HG03575 (cell line): ENCODE measurements around the gene NLGN2.

ENCODE experiments used
- ATAC-seq: cut with Tn5 transposase; IDR thresholded peaks from one replicate; pipeline ENCODE4 v1.9.1; 2021; ENCODE audit not compliant: unreplicated experiment, insufficient number of reproducible peaks, low FRiP score; ENCODE audit errors: extremely low read depth

The NLGN2 gene

GRCh38 chr17:7389924-7390910 is 17.4 kb upstream of the NLGN2 start:
- no peak for ATAC-seq

DNA sequence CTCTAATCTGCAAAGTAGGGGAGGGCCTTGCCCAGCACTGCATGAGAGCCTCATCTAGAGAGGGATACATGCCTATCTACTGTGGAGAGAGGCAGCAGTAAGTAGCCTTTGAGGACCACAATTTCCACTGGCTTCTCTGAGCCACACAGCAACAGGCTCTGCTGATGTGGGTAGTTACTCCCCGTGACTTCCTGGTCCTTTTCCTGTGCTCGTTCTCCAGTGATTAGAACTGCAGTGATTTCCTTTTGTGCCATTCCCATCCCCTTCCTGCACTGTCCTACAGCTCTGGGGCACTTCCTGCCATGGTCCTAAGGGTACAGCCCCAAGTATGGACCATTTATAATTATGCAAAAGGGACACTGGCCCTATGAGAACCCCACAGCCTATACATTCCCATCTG is 16.3 kb upstream of the NLGN2 start:
- ATAC-seq: no peak

DNA sequence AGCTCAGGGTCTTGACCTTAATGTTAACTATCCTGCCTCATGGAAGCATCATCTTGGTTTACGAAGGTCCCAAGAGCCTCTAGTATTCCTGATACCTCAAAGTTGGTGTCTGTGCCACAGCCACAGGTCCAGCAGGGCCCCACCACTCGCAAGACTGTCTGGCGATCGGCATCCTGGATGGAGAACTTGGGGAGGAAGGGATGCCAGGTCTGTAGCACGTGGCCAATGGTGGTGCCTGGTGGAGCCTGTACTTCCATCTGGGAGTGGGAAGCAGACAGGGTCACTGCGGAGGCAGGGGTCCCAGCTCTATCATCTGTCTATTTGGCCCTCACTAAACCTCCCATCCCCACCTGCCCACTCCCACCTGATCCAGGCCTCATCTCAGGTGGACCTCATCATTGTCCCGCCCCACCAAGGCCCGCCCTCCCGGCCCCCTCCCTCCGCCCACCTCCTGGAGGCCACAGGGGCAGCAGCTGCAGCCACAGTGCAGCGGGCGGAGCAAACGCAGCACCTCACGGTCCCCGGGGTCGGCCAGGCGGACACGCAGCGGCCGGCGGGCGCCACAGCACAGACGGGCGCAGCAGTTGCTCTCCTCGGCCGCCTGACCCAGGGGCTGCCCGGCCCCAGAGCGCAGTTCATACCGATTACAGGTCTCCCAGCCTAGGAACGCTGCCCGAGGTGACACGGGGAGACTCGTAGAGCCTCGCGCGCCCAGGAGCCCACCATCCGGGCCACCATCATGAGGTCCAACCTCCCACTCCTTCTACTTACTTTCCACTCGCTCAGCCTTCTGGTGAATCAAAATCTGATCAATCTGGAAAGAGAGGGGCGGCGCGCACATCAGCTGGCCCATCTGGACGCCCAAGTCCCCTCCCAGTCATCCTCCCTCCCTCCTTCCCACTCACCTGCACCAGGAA is 14.7 kb upstream of the NLGN2 start:
- ATAC-seq: no peak

GRCh38 chr17:7393613-7394451 is 13.8 kb upstream of the NLGN2 start:
- no peak for ATAC-seq

DNA sequence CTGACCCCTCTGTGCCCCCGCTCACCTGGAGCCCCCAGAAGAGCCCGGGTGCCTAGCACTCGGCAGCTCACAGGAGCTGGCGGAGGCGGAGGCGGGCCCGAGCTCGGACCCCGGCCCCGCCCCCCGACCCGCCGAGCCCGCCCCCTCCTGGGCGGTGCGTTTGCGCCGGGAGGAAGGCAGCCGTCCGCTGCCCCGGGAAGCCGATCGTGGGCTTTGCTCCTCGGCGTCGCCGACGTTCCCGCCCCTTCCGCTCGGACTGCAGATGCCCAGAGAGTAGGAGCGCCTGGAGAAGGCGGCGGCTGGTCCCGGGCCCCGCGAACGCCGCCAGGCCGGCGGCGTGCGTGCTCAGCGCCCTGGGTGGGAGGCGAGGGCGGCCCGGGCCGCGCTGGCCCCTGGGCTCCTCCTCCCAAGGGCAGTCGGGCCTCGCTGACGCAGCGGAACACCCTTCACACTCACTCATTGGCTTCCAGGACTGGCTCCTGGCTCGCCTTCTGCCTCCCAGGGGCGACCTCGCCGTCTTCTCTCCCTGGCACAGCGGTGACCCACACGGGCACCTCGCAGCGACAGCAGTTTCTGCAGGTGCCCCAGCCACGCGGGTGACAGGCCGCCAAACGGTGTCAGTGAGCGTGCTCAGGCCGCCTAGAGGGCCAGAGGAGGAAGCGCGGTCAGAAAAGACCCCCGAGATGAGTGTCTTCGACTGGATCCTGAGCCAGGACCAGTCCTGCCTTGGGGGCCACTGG is 13.0 kb upstream of the NLGN2 start, which contains the start of gene PLSCR3:
Gene PLSCR3 (minus strand): TSS at position 74 of the 740 bp plus-strand sequence. CDS start 415 bp downstream, outside the sequence.
- no peak for ATAC-seq

DNA sequence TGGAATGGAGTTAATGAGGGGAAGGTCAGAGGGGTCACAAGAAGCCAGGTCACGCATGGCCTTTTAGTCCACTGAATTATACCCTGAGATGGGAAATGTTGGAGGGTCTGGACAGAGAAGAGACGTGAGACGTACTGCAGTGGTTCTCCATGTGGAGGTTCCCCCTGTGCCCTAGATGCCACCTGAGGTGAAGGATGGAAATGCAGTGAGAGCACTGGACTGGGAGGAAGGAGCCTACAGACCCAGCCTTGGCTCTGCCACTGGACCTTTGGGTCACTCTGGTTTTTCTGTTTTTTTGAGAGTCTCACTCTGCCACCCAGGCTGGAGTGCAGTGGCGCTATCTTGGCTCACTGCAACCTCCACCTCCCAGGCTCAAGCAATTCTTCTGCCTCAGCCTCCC is 11.5 kb upstream of the NLGN2 start:
- ATAC-seq: no peak

DNA sequence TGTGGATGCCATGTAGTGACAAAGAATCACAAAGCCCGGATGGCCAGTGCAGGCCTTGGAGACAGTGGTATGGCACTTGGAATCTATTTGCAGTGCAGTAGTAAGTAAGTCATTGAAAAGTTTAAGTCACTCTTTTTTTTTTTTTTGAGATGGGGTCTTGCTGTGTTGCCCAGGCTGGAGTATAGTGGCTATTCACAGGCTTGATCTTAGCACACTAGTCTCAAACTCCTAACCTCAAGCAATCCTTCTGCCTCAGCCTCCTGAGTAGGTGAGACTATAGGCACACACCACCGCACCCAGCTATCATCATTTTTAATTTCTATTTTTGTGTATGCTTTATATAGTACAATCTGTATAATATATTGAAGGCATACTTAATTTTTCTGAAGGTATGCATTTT is 9.0 kb upstream of the NLGN2 start:
- no peak for ATAC-seq

- no peak for ATAC-seq
Observed at GRCh38 chr17:7403043-7403726, 4.5 kb upstream of the NLGN2 start.

- ATAC-seq: peak; percentile 16
Observed at GRCh38 chr17:7403727-7403976, 4.0 kb upstream of the NLGN2 start.

GRCh38 chr17:7403977-7404736 is 3.5 kb upstream of the NLGN2 start, which contains the start of gene TMEM256:
TMEM256 (minus strand) TSS chr17:7404097; CDS start chr17:7404084, 13 bp downstream.
- peak; percentile 79 for ATAC-seq

GRCh38 chr17:7404737-7405349 is 2.8 kb upstream of the NLGN2 start:
- no peak for ATAC-seq

DNA sequence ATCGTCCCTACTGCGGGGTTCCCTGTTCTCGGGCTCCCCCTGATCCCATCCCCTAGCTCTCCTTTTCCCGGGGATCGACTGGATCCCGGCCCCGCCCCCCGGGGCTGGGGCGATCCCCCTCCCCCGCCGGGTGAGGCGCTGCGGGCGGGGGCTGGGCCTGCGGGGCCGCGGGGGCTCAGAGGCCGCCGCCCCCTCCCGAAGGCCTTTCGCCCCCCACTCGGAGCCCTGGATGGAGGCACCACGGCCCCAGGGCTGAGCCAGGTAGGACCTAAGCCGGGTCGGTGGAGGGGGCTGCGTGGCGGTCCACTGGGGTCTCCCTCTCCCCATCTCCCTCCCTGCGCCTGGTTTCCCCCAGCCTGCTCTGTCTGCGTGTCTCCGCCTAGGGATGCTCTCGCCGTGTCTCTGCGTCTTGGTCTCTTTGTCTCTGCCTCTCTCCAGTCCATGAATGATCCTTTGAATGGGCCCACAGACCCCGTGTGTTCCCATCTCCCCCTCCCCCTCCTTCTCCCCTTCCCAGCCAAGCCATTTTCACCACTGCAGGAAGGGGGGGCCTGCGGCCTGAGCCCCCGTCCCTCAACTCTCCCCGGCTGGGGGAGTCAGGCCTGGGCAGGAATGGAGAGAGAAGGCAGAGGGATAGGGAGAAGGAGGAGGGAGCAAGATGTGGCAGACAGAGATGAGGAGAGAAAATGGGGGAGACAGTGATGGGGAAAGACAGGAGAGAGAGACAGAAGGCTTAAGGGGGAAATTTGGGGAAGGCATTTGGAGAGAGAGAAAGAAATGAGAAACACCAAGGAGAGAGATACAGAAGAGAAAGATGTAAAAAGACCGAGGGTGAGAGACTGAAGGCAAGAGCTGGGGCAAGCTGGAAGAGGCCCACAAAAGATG is 2.1 kb upstream of the NLGN2 start:
- no peak for ATAC-seq

DNA sequence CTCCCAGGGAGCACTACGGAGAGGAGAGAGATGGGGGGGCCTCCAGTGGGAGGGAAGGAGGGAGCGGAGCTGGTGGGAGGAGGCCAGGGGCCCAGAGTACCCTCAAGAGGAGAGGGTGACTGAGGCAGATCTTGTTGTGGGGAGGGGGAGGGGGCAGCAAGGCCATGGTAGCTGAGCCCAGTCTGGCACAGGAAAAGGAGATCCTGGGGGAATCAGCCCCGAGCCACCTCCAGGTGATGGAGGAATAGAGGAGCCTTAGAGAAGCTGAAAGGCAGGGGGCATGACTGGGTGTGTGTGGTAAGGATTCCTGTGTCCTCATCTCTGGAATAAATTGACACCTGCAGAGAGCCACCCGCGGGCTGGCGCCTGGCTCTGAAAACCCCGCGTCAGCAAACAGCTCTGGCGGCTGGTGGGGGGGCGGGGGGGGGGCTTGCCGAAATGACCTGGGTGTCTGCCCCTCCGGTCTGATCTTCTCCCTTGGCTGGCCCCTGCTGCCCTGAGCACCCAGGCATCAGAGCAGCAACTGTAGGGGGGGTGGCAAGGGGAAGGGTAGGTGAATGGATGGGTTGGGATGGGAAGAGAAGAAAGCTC is 1.3 kb upstream of the NLGN2 start:
- ATAC-seq: no peak

GRCh38 chr17:7407082-7407481 is 563 bp upstream of the NLGN2 start:
- ATAC-seq: no peak

DNA sequence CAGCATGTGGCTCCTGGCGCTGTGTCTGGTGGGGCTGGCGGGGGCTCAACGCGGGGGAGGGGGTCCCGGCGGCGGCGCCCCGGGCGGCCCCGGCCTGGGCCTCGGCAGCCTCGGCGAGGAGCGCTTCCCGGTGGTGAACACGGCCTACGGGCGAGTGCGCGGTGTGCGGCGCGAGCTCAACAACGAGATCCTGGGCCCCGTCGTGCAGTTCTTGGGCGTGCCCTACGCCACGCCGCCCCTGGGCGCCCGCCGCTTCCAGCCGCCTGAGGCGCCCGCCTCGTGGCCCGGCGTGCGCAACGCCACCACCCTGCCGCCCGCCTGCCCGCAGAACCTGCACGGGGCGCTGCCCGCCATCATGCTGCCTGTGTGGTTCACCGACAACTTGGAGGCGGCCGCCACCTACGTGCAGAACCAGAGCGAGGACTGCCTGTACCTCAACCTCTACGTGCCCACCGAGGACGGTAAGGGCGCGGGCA is 645 bp downstream of the NLGN2 start:
- no peak for ATAC-seq
